Memory B cell (primary cell): Measurements from ENCODE around the gene ALK.
"Not testable (repeated sequence)": the region's sequence is repeated elsewhere in the genome, so short reads cannot be mapped to it uniquely, and the experiment has no call there.

Source experiments
- ATAC-seq: fragments of 150-1000 bp; cut with Tn5 transposase; 2 replicates; pipeline ENCODE4 v1.10.0; 2021; ENCODE audit warnings: low read depth, mild to moderate bottlenecking, moderate library complexity
- DNase-seq, 2 donors: peaks; one replicate each; pipeline ENCODE4 v3.0.0; 2022; ENCODE audit warnings: low spot score in 2 of 2
- H3K27ac Mint-ChIP-seq: one replicate; pipeline ENCODE4 v1.8.0; 2022; ENCODE audit warnings: mild to moderate bottlenecking, moderate library complexity, mixed read lengths
- H3K27me3 Mint-ChIP-seq: one replicate; pipeline ENCODE4 v1.8.0; 2022; ENCODE audit warnings: mixed read lengths
- H3K36me3 Mint-ChIP-seq: one replicate; pipeline ENCODE4 v1.8.0; 2022; ENCODE audit warnings: mild to moderate bottlenecking, mixed read lengths
- H3K4me1 Mint-ChIP-seq: one replicate; pipeline ENCODE4 v1.8.0; 2022; ENCODE audit warnings: mixed read lengths
- H3K4me3 Mint-ChIP-seq: one replicate; pipeline ENCODE4 v1.8.0; 2022; ENCODE audit warnings: mild to moderate bottlenecking, moderate library complexity, mixed read lengths
- H3K9me3 Mint-ChIP-seq: one replicate; pipeline ENCODE4 v1.8.0; 2022; ENCODE audit warnings: mixed read lengths

The ALK gene

GRCh38 chr2:29262681-29263260 is 658.6 kb downstream of the ALK start:
- no peak for DNase-seq
- peaks cover 2% of the 10 kb centered on the region for H3K9me3 Mint-ChIP-seq
- no peak overlapping the region for H3K4me3 Mint-ChIP-seq
- no peak for ATAC-seq
- no peak overlapping the region for H3K27ac Mint-ChIP-seq
- H3K4me1 Mint-ChIP-seq: no peaks in the 10 kb centered on the region
- H3K36me3 Mint-ChIP-seq: peaks cover 2% of the 10 kb centered on the region
- H3K27me3 Mint-ChIP-seq: peaks cover 9% of the 10 kb centered on the region

- no peak for ATAC-seq
- Mint-ChIP-seq H3K27me3 (peaks cover 9% of the 10 kb centered on the region), H3K4me3 (no peak overlapping the region), H3K27ac (no peak overlapping the region), H3K9me3 (peaks cover 2% of the 10 kb centered on the region), H3K36me3 (peaks cover 2% of the 10 kb centered on the region), H3K4me1 (no peaks in the 10 kb centered on the region)
- DNase-seq: no peak
These were observed 660.4 kb downstream of the ALK start for GRCh38 chr2:29261003-29261402.

DNA sequence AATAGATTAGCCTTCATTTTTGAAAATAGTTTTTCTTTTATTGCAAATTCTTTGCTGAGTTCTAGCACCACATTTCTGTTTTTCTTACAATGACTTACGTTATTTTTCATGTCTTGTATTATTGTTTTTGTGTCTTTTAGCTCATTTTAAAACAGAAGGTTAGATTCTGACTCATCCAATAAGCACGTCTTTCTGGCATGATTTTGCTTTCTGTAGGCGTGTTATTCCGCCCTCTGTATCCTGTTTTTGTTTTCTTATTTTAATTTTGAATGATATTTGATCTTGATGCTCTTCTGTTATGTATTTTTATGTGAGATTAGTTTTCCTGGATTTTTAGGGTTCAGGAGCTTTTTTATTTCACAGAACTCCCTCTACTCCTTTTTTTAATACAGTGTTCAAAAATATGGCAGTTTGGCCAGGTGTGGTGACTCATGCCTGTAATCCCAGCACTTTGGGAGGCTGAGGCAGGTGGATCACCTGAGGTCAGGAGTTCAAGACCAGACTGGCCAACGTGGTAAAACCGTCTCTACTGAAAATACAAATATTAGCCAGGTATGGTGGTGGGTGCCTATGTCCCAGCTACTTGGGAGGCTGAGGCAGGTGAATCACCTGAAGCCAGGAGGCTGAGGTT is 661.1 kb downstream of the ALK start:
- peaks cover 12% of the 10 kb centered on the region for H3K27me3 Mint-ChIP-seq
- peaks cover 2% of the 10 kb centered on the region for H3K9me3 Mint-ChIP-seq
- H3K36me3 Mint-ChIP-seq: peaks cover 2% of the 10 kb centered on the region
- no peak for ATAC-seq
- H3K4me3 Mint-ChIP-seq: no peak overlapping the region
- no peak overlapping the region for H3K27ac Mint-ChIP-seq
- H3K4me1 Mint-ChIP-seq: no peaks in the 10 kb centered on the region
- DNase-seq: no peak

DNA sequence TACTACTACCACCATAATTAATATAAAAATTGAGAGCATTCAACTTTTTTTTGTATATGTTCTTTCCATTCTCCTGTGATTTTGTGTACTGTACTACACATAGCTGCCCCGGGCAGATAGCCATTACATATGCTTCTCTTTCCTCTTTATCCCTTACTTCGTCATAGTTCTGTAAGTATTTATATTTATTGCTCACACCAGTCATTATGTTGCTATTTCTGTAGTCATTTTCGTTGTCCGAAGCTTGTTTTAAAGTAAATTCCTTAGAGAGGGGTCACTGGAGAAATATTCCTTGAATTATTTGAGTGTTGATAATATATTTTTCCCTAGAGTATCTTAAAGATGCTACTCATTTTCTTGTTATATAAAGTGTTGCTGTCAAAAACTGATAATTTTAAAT is 662.2 kb downstream of the ALK start:
- DNase-seq: no peak
- no peak overlapping the region for H3K27ac Mint-ChIP-seq
- peaks cover 11% of the 10 kb centered on the region for H3K27me3 Mint-ChIP-seq
- no peak for ATAC-seq
- no peaks in the 10 kb centered on the region for H3K4me1 Mint-ChIP-seq
- H3K9me3 Mint-ChIP-seq: peaks cover 2% of the 10 kb centered on the region
- H3K4me3 Mint-ChIP-seq: no peak overlapping the region
- H3K36me3 Mint-ChIP-seq: peaks cover 2% of the 10 kb centered on the region

- Mint-ChIP-seq H3K9me3 (no peaks in the 10 kb centered on the region), H3K36me3 (no peaks in the 10 kb centered on the region), H3K4me1 (no peaks in the 10 kb centered on the region), H3K27ac (no peak overlapping the region), H3K27me3 (peaks cover 6% of the 10 kb centered on the region), H3K4me3 (no peak overlapping the region)
- ATAC-seq (no peak), DNase-seq (no peak)
These were observed 666.4 kb downstream of the ALK start for GRCh38 chr2:29255004-29255403.

GRCh38 chr2:29253495-29254275 is 667.7 kb downstream of the ALK start:
- ATAC-seq, H3K36me3 Mint-ChIP-seq, H3K4me1 Mint-ChIP-seq, DNase-seq, H3K27ac Mint-ChIP-seq, H3K4me3 Mint-ChIP-seq, H3K27me3 Mint-ChIP-seq, H3K9me3 Mint-ChIP-seq: not testable (repeated sequence)

DNA sequence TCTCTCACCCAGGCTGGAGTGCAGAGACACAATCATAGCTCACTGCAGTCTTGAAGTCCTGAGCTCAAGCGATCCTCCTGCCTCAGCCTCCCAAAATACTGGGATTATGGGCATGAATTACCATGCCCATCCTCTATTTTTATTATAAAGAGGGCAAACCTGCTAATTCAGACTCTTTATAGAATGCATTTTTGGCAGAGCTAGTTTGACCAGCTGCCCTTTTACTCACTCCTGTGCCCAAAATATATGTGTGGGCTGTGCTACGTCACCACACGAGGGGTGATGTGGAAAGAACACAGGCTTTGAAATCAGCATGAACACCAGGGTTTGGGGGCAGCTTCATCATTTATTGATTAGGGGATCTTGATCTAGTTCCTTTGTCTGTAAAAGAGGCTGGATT is 668.4 kb downstream of the ALK start:
- no peak for ATAC-seq
- H3K4me3 Mint-ChIP-seq: no peak overlapping the region

DNA sequence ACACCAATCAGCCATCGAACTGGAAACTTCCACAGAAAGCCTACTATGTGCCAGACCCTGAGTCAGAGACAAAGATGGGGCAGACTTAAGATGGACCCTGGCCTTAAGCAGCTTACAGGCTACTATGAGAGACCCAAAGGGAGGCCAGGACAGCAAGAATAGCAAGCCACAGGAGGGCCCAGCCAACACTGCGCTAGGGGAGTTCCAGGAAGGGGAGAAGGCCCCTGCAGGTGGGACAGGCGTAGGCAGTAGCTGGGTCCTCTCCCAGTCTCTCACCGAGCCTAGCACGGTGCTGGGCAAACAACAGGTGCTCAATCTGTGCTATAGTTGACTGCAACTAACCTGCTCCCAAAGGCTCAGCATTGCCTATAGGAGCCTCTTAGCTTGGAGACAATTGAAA is 670.0 kb downstream of the ALK start:
- Mint-ChIP-seq H3K36me3 (no peaks in the 10 kb centered on the region), H3K27ac (no peak overlapping the region), H3K4me1 (peaks cover 3% of the 10 kb centered on the region), H3K4me3 (no peak overlapping the region), H3K27me3 (peaks cover 3% of the 10 kb centered on the region), H3K9me3 (no peaks in the 10 kb centered on the region)
- no peak for DNase-seq
- ATAC-seq: no peak

More for the DNA sequence above, 668.4 kb downstream of the ALK start:
- H3K27me3 Mint-ChIP-seq: peaks cover 5% of the 10 kb centered on the region
- no peak overlapping the region for H3K27ac Mint-ChIP-seq
- no peaks in the 10 kb centered on the region for H3K4me1 Mint-ChIP-seq
- no peak for DNase-seq
- no peaks in the 10 kb centered on the region for H3K36me3 Mint-ChIP-seq
- H3K9me3 Mint-ChIP-seq: no peaks in the 10 kb centered on the region

GRCh38 chr2:29250977-29251376 is 670.4 kb downstream of the ALK start:
- Mint-ChIP-seq H3K4me3 (no peak overlapping the region), H3K4me1 (peaks cover 3% of the 10 kb centered on the region), H3K36me3 (no peaks in the 10 kb centered on the region), H3K9me3 (no peaks in the 10 kb centered on the region), H3K27ac (no peak overlapping the region), H3K27me3 (peaks cover 3% of the 10 kb centered on the region)
- no peak for DNase-seq
- no peak for ATAC-seq

- H3K36me3 Mint-ChIP-seq: no peaks in the 10 kb centered on the region
- H3K27ac Mint-ChIP-seq: no peak overlapping the region
- H3K9me3 Mint-ChIP-seq: no peaks in the 10 kb centered on the region
- ATAC-seq: no peak
- H3K4me1 Mint-ChIP-seq: peaks cover 3% of the 10 kb centered on the region
- no peaks in the 10 kb centered on the region for H3K27me3 Mint-ChIP-seq
- DNase-seq: no peak
- H3K4me3 Mint-ChIP-seq: no peak overlapping the region
These were observed 671.6 kb downstream of the ALK start for GRCh38 chr2:29249666-29250253.

GRCh38 chr2:29247336-29247914 is 674.0 kb downstream of the ALK start:
- DNase-seq (no peak), ATAC-seq (no peak)
- no peaks in the 10 kb centered on the region for H3K9me3 Mint-ChIP-seq
- no peak overlapping the region for H3K27ac Mint-ChIP-seq
- H3K36me3 Mint-ChIP-seq: no peaks in the 10 kb centered on the region
- H3K4me1 Mint-ChIP-seq: peaks cover 3% of the 10 kb centered on the region
- H3K4me3 Mint-ChIP-seq: no peak overlapping the region
- no peaks in the 10 kb centered on the region for H3K27me3 Mint-ChIP-seq

DNA sequence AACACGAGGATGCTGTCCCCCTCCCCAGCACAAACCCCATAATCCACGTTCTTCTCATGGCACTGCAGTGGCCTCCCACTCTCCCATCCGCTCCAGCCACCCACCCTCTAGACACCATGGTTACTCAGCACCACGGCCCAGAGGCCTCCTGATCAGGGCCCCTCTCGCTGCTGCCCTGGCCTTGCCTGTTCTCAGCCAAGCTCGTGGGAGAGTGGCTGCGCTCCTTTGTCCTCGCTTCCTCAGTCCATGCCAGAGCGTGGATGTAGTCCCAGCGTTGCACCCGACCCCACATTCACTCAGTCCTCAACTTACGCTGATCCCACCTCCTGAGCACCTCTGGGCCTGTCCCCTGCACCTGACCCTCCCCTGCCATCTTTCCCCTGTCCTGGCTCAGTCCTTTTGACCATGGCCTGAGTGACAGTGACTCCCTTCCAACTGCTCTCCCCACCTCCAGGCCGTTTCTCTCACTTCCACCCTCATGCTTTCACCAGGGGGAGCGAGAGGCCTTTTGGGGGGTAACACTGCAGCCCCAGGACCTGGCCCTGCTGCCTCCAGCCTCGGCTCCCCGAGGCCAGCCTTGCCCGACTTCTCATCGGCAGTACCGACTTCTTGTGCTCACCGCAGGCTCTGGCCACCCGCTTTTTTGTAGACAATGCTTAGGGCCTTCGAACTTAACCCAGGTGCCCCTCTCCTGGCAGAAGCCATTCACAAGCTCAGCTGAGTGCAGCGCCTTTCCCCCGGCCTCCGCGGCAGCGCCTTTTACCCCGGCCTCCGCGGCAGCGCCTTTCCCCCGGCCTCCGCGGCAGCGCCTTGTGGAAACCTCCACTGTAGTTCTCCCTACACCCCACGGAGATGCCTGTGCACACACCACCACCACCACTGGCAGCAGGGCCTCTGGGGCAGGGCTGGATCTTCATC is 674.7 kb downstream of the ALK start:
- Mint-ChIP-seq H3K9me3 (no peaks in the 10 kb centered on the region), H3K4me3 (no peak overlapping the region), H3K36me3 (no peaks in the 10 kb centered on the region), H3K27ac (peak overlapping the region; percentile 13), H3K27me3 (no peaks in the 10 kb centered on the region), H3K4me1 (peaks cover 3% of the 10 kb centered on the region)
- DNase-seq (no peak), ATAC-seq (no peak)

DNA sequence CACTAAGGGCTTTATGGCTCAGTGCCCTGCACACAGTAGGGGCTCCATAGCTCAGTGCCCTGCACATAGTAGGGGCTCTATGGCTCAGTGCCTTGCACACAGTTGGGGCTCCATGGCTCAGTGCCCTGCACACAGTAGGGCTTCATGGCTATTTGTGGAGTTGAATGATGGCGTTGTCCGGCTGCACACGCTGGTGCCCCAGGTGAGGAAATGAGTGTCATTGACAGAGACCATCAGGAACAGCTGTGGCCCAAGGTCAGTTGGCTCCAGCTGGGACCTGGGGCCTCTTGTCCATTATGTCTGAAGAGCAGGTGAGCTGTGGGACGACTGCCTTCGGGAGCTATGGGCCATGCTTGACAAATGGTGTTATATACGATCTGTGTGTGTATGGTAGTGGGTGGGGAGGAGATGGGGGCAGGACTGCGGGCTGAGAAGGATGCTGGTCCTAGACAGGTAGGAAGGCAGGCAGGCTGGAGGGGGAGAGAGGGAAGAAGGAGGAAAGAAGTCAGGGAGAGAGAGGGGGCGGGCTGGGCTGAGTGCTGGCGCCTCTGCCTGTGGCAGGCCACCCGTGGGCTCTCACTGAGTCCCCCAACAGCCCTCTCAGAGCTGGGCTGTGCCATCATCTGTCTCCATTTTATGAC is 675.5 kb downstream of the ALK start:
- Mint-ChIP-seq H3K4me1 (peaks cover 8% of the 10 kb centered on the region), H3K4me3 (no peak overlapping the region), H3K9me3 (no peaks in the 10 kb centered on the region), H3K27ac (no peak overlapping the region), H3K36me3 (no peaks in the 10 kb centered on the region), H3K27me3 (peaks cover 4% of the 10 kb centered on the region)
- DNase-seq (no peak), ATAC-seq (no peak)
